HG02588 (cell line): Measurements from ENCODE around the gene SHISA3.

Experiments
- ATAC-seq: cut with Tn5 transposase; IDR thresholded peaks from one replicate; pipeline ENCODE4 v1.9.1; 2021; ENCODE audit warnings: mild to moderate bottlenecking, moderate library complexity; ENCODE audit not compliant: unreplicated experiment

The SHISA3 gene

DNA sequence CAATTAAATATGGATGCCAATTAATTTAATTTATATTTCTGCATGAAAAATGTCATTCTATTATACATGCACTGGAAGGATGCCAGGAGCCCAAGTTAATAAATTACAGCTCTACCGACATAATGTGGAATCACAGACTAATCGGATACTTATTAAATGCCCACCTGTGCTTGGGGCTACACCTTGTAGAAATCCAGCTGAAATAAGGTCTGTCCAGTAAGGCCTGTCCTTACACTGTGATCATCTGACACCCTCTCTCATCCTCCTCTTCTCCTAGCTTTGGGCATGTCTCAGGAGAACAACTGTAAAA, 6.0 kb upstream of the SHISA3 start:
- no peak for ATAC-seq

DNA sequence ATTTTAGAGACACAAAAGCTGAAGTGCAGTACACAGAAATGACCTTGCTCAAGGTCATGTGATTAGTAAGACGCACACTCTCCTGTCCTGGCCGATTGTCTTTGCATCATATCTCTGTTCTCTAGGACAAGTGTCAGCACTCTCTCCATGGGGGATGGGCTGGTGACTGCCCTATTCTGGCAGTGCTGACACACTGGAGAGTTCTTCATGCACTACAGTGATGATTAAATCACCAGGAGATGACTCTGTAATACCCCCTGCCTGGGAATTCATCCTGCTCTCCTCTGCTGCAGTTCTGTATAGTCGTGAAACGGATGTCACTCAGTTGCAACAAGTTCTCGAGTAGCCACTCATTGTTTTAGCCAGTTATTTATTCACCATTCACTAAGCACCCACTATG, 5.3 kb upstream of the SHISA3 start:
- ATAC-seq = no peak

DNA sequence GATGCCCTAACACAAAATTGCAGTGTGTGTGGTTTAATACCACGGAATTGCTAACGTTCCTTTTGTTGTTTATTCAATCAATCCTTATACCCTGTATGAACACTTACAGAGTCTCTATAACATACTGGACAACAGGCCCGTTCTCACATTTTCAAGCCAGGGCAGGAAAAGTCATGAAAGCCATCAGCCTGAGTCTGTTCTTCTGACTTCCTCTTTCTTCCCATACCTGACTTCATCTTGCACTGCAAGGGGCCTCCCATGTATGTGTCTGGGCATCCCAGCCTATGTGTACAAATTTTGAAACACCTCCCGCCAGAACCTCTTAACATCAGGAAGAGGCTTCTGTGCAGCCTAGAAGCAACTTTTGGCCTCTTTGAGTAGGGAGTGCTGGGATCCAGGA, 4.9 kb upstream of the SHISA3 start:
- no peak for ATAC-seq

DNA sequence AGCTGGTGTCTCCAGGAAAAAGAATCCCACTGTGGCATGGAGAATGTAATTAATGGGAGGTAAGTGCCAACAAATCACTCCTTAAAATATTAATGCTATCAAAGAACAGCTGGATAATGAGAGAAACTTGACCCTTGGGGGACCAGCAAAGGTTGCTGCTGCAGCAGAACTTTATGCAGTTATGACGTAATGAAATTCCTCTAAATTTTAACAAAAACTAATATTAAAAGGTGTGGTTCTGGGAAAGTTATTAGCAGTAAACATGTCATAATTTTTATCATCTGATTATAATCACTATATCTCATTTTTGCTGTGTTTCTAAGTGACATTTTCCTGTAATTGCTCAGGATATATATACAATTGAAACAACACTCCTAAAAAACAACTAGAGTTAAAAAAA, 1.7 kb upstream of the SHISA3 start:
- ATAC-seq = no peak

DNA sequence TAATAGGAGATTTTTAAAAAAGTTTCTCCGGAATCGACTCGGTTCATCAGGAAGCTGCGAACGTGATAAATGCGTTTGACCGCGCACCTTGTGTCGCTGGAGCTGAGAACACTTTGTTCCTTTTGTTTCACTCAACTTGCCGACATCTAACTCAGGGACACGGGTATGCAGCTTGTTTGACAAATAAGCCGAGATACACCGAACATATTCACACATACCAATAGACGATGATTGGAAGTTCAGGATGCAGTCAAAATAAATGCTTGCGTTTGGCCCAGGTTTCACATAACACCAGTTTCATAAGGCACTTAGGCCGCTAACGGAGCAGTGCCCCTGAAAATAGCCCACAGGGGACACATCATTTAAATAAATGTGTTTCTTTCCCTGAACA, 932 bp upstream of the SHISA3 start:
- ATAC-seq = no peak

DNA sequence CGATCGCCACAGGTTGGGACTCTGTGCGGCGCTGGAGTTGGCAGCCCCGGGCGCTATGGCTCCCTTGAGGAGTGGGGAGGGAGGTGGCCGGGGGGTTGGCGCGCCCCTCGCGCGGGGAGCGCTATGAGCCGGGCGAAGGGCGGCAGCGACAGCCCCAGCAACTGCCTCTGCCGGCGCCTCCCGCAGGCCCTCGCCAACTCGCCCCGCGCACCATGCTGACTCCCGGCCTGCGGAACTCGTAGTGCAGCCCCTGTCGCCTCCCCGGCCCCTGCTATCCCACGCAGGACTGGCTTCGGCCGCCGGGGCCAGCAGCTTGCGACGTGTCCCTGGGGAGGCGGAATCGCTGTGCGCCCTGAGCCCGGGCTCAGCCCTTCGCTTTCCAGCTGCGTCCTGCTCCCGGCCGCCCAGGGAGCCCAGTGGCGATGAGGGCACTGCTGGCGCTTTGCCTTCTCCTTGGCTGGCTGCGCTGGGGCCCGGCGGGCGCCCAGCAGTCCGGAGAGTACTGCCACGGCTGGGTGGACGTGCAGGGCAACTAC, 415 bp downstream of the SHISA3 start:
- peak; percentile 28 for ATAC-seq

DNA sequence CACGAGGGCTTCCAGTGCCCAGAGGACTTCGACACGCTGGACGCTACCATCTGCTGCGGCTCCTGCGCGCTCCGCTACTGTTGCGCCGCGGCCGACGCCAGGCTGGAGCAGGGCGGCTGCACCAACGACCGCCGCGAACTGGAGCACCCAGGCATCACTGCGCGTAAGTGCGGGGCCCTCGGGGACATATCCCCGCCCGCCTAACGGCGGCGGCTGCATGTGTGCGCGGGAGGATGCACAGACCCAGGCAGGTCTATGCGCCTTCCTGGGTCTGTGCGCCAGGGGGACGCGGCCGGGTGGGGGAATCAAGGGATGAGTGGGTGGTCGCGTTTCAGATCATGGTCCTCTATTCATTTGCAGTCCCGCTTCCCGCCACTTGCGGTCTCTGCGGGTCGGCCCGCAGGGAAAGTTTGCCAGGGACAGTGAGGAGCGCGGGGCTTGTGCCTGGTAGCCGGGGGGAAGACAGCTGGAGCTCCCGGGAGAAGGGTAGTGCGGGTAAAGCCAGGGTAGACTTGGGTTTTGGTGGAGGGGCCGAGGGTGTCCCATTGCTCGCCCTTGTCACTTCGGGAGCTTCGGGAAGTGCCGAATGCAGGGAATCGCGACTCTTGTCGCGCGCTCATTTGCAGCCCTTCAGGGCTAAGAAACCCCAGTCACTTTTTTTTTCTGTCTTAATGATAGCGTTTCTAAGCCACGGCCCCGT, 1.0 kb downstream of the SHISA3 start:
- peak; percentile 44 for ATAC-seq

DNA sequence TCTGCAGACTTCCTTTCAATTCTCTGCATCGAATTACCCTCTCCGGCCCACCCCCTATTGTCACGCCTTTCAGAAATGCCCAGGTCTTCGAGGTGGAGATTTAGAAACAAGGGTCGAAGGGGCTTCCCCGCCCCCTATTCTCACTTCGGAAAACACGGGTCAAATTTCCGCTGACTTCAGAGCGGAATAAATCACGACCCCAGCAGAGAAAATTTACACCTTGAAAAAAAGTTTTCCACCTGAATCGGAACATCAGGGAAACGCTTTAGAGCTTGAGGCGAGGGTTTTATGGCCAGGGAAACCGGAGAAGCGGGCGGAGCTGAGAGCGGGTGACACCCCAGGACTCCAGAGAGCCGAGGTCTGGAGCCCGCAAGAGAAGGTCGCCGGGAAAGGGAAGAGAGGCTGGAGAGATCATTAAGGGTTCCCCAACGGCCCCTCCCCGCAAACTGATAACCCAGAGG, 1.6 kb downstream of the SHISA3 start:
- no peak for ATAC-seq

DNA sequence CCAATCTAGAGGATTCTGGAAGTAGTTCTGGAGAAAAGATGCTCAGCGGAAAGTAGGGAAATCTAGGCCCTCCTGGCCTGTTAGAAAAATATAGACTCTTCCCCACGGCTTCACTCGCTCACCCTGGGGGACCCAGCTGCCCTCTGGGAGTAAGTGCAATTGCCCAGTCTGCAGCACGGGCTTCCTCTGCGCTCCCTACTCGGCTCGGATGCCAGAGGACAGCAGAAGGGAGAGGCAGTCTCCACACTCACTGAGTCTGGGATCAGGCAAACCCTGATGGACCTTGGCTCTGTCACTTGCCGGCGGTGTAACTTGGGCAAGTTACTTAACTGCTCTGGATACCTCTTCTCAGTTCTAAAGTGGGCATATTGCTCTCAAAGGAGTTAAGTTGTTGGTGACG, 2.1 kb downstream of the SHISA3 start:
- no peak for ATAC-seq

DNA sequence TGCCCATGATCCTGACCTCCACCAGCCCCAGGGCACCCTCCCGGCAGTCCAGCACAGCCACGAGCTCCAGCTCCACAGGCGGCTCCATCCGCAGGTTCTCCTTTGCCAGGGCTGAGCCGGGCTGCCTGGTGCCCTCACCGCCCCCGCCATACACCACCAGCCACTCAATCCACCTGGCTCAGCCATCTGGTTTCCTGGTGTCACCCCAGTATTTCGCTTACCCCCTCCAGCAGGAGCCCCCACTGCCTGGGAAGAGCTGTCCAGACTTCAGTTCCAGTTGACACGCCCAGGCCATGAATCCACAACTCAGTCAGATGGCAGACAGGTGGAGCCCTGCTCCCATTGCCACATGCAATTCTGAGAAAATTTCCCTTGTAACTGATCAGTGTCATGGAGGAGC, 3.9 kb downstream of the SHISA3 start:
- ATAC-seq = no peak

DNA sequence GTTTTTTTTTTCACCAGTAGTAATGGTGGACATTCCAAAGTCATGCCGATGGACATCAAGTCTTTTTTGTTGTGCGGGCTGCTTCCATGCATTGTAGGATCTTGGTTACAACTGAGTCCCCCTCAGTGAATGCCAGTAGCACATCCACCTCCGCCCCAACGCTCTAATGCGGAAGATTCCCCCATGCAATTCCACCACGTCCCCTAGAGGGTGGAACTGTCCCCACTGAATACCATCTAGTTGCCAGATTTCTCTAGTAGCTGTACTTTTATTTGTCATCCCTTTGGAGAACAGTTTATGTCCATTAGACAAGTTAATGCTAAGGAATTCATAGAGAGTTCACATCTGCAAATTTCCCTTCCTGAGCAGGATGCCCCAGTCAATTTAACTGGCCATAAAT, 6.7 kb downstream of the SHISA3 start:
- no peak for ATAC-seq

DNA sequence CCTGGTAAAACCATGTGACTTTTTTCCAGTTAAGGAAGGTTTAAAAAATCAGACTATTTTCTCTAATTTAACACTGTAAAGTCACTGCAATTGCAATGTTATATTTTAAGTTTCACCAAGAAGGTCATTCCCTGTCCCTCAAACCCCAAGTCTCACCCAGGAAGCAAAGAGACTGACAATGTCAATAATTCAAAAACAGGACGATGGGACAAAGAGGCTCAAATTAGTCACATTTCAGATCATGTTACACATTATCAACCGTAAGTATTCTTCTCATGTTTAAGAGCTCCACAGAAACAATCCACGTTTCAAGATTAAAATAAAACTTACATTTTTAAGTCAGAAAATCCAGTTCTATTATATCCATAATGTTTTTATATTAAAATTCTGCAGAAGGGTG, 13.2 kb downstream of the SHISA3 start:
- no peak for ATAC-seq

DNA sequence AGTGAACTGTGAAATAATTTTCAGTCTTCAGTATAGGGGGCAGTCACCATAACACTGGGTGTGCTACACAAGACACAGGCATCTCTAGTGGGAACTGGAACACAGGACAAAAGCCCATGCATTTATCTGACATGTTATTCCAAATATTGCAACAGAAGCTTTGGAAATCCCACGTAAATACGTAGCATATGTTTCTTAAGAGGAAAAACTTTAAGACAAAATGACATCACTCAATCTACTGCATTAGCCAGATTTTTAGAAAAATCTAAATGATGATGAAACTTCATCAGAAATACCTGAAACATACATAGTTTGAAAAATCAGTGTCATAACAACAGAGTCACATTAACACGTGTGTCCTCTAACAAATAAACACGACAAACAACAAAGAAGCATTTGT, 14.5 kb downstream of the SHISA3 start:
- ATAC-seq = no peak

DNA sequence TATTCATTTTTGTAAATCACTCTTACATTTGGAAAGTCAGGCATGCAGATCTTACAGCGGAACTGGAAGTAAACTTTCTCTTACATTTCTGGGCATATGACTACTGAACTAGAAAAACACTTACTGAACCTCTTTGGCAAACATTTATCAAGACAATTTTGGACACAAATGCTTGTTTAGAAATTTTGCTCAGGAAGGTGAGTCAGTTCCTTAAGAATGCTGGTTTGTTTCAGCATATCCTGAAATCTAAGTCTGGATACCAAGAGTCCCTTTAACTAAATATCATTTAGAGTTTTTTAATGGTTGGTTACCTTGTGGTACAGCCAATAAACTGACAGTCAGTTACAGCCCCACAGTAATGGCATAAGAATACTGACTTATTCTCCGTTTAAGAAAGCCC, 15.0 kb downstream of the SHISA3 start:
- no peak for ATAC-seq

DNA sequence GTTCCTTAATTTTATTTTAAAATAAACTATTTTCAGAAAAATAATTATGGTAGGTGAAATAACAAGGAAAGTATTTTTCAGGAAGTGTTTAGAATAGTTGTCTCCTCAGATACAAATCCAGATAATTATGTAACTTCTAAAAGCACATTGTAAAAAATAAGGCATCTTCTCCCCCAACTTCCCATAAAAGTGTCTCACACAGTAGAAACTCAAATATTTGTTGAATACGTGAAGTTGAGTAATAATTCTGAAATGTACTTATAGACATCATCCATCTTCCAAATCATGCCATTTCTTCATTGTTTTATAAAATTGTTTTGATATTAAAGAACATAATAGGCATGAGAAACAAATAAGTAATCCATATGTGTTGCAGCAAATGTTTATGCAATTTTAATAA, 18.0 kb downstream of the SHISA3 start:
- no peak for ATAC-seq

DNA sequence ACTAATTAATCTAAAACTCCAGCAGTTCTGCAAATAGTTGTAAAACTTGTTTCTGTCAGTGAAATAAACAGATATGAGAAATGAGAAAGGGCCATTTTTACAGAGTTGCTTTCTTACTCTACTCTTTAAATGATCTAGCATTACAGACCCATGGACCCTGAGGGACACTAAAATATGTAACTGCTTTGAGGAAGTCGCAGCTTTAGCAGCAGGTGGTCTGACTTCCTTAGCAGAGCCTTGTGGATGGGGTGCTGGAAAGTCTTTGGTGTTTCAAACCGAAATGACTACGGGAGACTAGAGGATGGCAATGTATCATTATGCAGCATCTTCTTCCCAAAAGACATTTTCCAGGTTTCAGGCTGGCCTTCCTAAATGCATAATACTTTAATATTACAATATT, 18.7 kb downstream of the SHISA3 start:
- no peak for ATAC-seq

DNA sequence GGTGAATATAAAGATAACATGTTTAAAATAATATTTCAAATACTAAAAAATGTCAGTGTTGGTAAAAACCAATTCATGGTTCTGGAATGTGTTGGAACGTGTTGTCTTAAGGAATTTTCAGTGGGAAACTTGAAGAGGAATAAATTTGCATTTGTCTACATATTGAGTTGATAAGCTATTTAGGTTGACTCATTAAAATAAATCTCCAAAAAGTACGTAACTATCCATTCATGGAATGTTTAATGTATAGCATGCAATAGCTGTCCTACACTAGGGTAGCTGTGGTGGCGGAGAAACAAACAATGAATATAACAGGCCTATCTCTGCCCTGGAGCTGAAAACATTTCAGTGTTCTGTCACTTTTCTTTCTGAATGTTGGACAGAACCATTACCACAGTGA, 20.3 kb downstream of the SHISA3 start:
- no peak for ATAC-seq

DNA sequence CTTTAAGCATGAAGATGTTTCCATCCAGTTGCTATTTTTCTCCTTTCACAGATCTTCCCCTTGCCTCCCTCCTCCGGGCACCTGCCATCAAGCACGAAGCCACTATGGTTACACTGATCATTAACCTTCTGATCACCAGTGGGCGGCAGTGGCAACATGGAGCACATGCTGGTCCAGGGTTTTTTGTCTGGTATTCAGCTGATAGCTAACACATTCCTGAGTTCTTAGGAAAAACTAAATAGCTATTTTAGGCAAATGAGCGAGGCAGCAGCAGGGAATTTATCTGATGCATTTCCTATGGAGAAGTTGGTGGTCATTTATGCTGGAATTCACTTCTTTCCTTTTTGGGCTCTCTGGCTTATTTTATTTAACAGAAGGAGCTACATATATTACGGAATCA, 22.9 kb downstream of the SHISA3 start:
- no peak for ATAC-seq

DNA sequence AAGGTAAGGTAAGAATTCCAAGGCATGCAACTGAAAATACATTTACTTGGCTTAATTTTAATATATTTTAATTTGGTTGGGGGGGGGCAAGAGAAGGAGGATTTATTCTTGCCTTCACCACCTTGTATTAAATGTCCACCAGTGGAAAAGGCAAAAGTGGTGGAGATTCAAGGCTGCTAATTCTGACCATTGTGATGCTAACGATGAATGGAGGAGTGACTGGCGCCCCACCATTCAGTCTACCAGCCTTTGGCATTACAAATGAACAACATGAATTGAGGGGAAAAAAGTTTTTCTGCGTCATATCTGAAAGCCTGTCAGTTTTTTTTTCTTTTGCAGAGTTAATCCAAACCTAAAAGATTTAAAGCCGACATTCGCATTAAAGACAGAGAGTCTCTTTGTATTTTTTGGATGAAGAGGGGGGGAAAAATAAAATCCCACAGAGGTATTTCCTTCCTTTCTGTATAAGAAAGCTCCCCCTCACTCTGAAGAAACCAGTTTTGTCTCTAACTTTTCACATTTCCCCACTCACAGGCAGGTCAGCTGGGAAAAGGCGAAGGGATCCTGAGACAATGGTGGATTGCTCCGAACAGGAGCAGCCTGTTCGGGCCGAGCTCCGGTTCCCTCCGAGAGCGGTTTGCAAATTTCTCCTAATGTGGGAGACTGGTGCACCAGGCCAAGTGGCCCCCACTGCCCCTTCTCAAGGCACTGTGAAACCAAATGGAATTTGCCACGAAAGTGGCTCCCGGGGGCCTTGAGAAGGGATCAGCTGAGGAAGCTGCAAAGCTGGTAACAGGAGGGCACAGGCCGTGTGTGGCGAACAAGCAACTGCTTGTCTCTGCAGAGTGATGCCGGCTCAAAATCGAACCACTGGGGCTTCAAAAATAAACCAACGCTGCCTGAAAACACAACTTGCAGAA, 28.1 kb downstream of the SHISA3 start:
- no peak for ATAC-seq

DNA sequence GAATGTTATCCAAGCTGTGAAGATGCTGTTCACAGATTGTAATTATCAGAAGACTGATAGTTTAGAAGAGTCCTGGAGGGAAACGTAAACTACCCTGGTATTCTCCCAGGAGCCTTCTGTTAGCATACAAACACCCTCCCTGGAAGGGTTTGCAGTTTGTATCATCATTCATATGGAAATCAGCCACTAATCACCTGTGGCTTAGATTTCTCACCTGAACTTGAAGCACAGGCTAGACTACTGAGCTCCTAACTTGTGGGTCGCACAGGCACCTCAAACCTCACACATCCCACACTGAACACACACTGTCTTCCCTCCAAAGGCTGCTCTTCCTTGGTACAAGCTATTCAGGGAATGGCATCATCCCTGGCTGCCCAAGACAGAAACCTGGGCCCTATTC, 30.7 kb downstream of the SHISA3 start:
- ATAC-seq = no peak

DNA sequence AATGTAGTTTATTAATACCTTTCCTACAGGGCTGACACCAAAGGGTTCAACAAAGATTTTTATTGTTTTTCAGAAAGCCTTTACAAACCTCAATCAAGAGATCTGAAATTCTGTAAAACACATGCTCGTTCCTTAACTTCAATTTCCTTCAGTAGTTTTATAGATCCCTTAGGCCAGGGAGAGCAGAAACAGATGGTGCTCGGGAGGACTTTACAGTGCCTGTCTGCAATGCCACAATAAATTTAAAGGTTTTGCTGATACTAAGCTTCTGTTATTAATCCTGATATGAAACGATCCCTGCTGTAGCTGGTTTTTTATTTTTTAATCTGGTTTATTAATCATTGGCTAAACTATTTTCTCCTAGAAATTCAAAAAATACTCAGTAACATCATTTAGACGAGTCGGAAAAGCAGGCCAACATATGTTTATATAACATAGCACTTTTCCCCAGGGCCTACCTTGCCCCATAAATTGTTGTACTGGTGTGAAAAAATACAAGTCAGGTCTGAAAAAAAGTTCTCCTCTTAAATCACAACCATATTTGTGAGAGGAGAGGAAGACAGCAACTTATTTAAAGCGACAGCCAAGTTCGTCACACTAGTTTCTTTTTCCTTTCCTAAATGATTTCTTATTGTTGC, 39.8 kb downstream of the SHISA3 start:
- no peak for ATAC-seq

DNA sequence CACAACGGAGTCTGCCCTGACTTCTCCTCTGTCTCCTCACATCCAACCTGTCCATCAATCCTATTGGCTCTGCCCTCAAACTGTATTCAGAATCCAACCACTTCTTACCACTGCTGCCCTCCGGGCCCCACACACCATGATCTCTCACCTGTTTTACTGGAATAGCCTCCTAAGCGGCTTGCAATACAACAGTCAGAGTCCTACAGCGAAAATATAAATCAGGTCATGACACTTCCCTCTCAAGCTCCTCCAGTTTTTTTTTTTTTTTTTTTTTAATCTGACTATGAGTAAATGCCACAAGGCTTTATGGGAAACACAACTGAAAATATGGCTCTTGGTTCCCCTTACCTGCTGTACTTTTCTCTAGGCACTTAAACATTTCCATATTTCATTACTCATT, 42.8 kb downstream of the SHISA3 start:
- ATAC-seq = no peak
